Common myeloid progenitor, CD34-positive (primary cell): Measurements from ENCODE around the gene CHN1.

ENCODE experiments used
- CTCF ChIA-PET: fragments of 350-600 bp; sonication (Branson Sonifier 250); formaldehyde crosslinking; loops from one replicate; lab custom pipeline; 2021; ENCODE audit warnings: antibody characterized with exemption; lab: Charles Lee
- POLR2A ChIA-PET: fragments of 350-600 bp; sonication (Branson Sonifier 250); formaldehyde crosslinking; loops from one replicate; lab custom pipeline; 2021; ENCODE audit warnings: antibody characterized with exemption; lab: Charles Lee
- DNase-seq, 3 donors: peaks; one replicate each; pipeline versions ENCODE4 v3.0.0 to v3.0.0-alpha.2; 2013
- H3K27ac ChIP-seq, 2 experiments: 1 replicate in 1 of 2; 2 replicates in 1 of 2; pipeline ENCODE4 v1.7.0; 2013; ENCODE audit warnings: inconsistent platforms in 2 of 2, low read length in 2 of 2, mild to moderate bottlenecking in 2 of 2, low read depth in 1 of 2, moderate library complexity in 1 of 2; ENCODE audit not compliant: severe bottlenecking in 2 of 2, insufficient read depth in 1 of 2, poor library complexity in 1 of 2
- H3K27me3 ChIP-seq, 5 experiments: replicated peaks in 2 of 5; 1 replicate in 3 of 5; 2 replicates in 2 of 5; pipeline versions ENCODE4 v1.6.1 to v1.7.0; 2013; ENCODE audit warnings: low read length in 4 of 5, mild to moderate bottlenecking in 2 of 5, moderate library complexity in 2 of 5, inconsistent platforms in 1 of 5; ENCODE audit not compliant: insufficient read depth in 5 of 5, control insufficient read depth in 4 of 5
- H3K36me3 ChIP-seq, 4 experiments: 1 replicate in 2 of 4; 2 replicates in 2 of 4; pipeline versions ENCODE4 v1.6.1 to v1.7.0; 2013; ENCODE audit warnings: low read length in 3 of 4, control low read depth in 1 of 4, mild to moderate bottlenecking in 1 of 4; ENCODE audit not compliant: control insufficient read depth in 4 of 4, insufficient read depth in 4 of 4
- H3K4me1 ChIP-seq, 4 experiments: 1 replicate in 3 of 4; 2 replicates in 1 of 4; pipeline versions ENCODE4 v1.6.1 to v1.7.1; 2013; ENCODE audit warnings: low read length in 3 of 4, mild to moderate bottlenecking in 3 of 4, control low read depth in 1 of 4, inconsistent platforms in 1 of 4, moderate library complexity in 1 of 4; ENCODE audit not compliant: control insufficient read depth in 4 of 4, insufficient read depth in 4 of 4; ENCODE audit errors: control extremely low read depth in 1 of 4
- H3K4me3 ChIP-seq, 7 experiments: 1 replicate in 4 of 7; 2 replicates in 3 of 7; pipeline versions ENCODE4 v1.5.1 to v1.7.0; 2013; ENCODE audit warnings: mild to moderate bottlenecking in 7 of 7, low read length in 6 of 7, moderate library complexity in 6 of 7, inconsistent platforms in 2 of 7, low read depth in 2 of 7, control low read depth in 1 of 7; ENCODE audit not compliant: insufficient read depth in 4 of 7, control insufficient read depth in 1 of 7; ENCODE audit errors: extremely low read depth in 1 of 7
- H3K9me3 ChIP-seq, 5 experiments: 1 replicate in 4 of 5; 2 replicates in 1 of 5; pipeline versions ENCODE4 v1.6.1 to v1.7.1; 2013; ENCODE audit warnings: low read length in 4 of 5, mild to moderate bottlenecking in 2 of 5, inconsistent platforms in 1 of 5, low read depth in 1 of 5, moderate library complexity in 1 of 5; ENCODE audit not compliant: control insufficient read depth in 4 of 5, insufficient read depth in 2 of 5; ENCODE audit errors: control extremely low read depth in 1 of 5
- WGBS: methylation state at CpG from one replicate; pipeline ENCODE4 v1.1.5; 2013; ENCODE audit not compliant: insufficient coverage; 5-methylcytosine and 5-hydroxymethylcytosine counted together

CHN1 gene

DNA sequence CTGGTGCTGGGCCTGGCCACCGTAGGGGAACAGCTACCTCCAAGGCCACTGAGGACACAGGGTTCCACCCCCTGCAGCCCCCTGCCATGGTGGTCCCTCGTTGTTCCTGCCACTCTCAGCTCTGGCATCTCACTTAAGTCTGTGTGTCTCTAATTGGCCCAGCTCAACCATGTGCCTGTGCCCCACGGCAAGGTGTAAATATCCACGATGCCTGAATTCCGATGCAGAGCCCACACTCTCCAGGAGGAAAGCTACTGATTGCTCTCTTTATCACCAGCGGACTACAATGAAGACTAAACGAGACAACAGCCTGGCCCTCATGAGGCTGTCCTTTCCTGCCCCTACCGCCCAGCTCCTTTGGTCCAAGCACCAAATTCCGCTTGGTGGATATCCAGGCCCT is 223.9 kb downstream of the CHN1 start:
- Histone ChIP-seq H3K27ac (no peak overlapping the region), H3K4me3 (no peak overlapping the region), H3K27me3 (peaks cover 0 to 9% (median under 1%) of the 10 kb centered on the region in 5 experiments), H3K4me1 (peaks cover 0 to 12% (median 11%) of the 10 kb centered on the region in 4 experiments), H3K9me3 (no peaks in the 10 kb centered on the region), H3K36me3 (no peaks in the 10 kb centered on the region)
- POLR2A ChIA-PET: no interaction called here
- CTCF ChIA-PET: interaction anchor here (0.9 to 4.0 kb wide), 4 partner anchors 9 to 205 kb away, joined by 3 to 24 read pairs (median 3); no protein-coding TSS in a partner anchor
- no peak for DNase-seq
- 95% methylated on average over 9 of the region's 9 CpGs for WGBS

GRCh38 chr2:174780856-174781255 is 224.3 kb downstream of the CHN1 start:
- peaks cover 0 to 12% (median 11%) of the 10 kb centered on the region in 4 experiments for H3K4me1 ChIP-seq
- CTCF ChIA-PET: interaction anchor here (0.9 to 4.0 kb wide), 4 partner anchors 8 to 205 kb away, joined by 3 to 24 read pairs (median 3); no protein-coding TSS in a partner anchor
- POLR2A ChIA-PET: no interaction called here

DNA sequence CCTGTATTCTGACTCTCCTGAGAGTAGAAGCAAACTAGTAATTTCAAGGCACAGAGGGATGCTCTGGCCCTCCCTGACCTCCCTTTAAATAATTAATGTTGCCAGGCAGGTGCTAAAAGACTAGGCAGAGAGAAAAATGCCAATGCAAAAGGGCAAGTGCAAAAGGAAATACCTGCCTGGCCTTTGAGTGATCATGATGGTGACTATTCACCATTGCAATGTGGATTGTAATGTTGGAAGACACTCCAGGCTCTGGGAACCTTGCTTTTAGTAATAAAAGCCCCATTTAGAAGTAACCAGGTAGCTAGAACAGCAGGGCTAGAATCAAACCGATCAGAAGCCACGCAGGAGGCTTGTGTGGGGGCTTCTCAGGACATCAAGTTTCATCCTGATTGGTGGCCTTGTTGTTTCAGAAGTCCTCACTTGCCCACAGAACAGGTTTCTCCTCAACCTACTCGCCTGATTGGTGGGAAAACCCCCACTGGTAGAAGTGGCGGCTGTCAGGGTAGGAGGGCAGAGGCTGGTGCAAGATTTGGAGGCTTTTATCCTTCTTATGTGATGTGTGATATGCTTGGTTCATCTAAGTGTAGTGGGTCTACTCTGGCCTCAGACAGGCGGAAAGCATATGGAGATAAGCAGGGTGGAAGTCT is 224.9 kb downstream of the CHN1 start:
- CTCF ChIA-PET: interaction anchor here (1.1 to 4.0 kb wide), 3 partner anchors 8 to 206 kb away, joined by 3 to 24 read pairs (median 3); no protein-coding TSS in a partner anchor
- Histone ChIP-seq H3K27ac (no peak overlapping the region), H3K4me1 (peaks cover 0 to 12% (median 11%) of the 10 kb centered on the region in 4 experiments)

More at GRCh38 chr2:174780856-174781255, 224.3 kb downstream of the CHN1 start:
- no peaks in the 10 kb centered on the region for H3K36me3 ChIP-seq
- H3K27me3 ChIP-seq: peaks cover 0 to 9% (median 3%) of the 10 kb centered on the region in 5 experiments
- no peak for DNase-seq
- H3K4me3 ChIP-seq: no peak overlapping the region
- H3K27ac ChIP-seq: no peak overlapping the region
- no peaks in the 10 kb centered on the region for H3K9me3 ChIP-seq
- WGBS: 98% methylated on average over 5 of the region's 7 CpGs

DNA sequence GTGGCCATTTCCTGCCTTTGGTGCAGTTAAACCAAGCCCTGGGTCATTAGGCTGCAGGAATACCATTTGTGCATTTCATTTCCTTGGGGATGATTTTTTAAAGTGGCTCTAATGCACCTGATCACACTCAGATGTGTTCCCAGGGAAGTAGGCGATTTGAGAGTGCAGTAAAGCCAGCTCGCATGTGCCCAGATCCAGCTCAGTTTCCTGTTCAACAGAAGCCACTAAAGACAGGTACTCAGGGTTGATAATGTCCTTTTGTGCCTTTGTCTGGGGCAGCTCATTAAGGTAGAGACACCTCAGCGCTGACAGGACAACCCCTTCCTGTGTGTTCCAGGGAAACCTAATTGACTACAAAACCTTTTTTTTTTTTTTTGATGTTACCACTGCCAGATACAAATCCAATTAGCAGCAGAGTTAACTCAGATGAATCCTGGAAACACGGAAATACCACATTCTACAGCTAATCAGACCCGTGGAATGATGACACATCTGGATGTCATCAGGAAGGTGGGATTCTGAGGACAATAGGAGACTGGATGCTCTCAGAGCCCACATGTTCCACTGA is 225.7 kb downstream of the CHN1 start:
- Histone ChIP-seq H3K27ac (no peak overlapping the region), H3K4me1 (peaks cover 0 to 12% (median 11%) of the 10 kb centered on the region in 4 experiments), H3K36me3 (no peaks in the 10 kb centered on the region), H3K4me3 (no peak overlapping the region), H3K9me3 (no peaks in the 10 kb centered on the region), H3K27me3 (peaks cover 0 to 8% (median 3%) of the 10 kb centered on the region in 5 experiments)
- no peak for DNase-seq
- ChIA-PET CTCF (interaction anchor here (4.0 kb wide), 1 partner anchor 7 kb away, joined by 24 read pairs; no protein-coding TSS in a partner anchor), POLR2A (no interaction called here)
- 90% methylated on average over 3 of the region's 5 CpGs for WGBS

More for the DNA sequence above, 224.9 kb downstream of the CHN1 start:
- no peak overlapping the region for H3K4me3 ChIP-seq
- no peaks in the 10 kb centered on the region for H3K36me3 ChIP-seq
- H3K9me3 ChIP-seq: no peaks in the 10 kb centered on the region
- POLR2A ChIA-PET: no interaction called here
- 80% methylated on average over 1 of the region's 5 CpGs for WGBS
- no peak for DNase-seq
- H3K27me3 ChIP-seq: peaks cover 0 to 9% (median 3%) of the 10 kb centered on the region in 5 experiments

DNA sequence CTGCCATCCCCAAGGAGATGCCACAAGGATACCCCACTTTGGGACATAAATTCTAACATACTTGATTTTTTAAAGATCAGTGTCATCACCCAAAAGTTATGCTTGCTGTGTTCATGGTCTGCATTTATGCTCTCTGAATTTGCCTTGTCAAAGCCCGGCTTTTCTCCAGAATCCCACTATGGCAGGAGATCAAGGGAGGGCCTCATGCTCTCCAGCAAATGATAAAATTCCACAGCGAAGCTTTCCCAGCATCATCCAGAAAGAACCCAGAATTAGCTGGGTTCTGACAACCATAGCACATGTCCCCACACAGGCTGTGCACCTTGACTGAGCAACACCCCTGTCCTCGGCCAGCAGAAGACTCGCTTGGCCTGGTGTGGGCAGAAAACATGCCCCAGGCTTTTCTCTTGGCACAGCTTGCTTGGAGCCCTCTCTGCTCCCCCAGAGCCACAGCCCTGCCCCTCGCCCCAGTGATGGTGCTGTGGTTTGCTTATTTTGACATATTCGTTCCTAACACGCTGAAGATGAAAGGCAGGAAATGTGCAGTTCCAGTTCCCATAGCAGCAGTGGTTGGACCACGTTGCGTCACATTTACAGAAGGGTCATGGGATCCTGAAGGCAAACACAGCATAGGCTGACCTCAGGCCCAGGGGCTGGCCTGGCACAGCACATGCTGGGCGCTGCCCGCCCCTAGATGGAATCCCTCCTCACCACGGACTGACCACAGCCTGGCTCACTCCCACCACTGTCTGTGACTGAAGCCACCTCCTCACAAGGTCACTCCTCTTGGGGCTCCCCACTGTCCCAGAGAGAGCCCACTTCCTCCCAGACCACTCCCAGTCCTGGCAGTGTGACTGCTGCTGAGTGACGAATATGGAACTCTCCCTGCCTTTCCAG is 226.8 kb downstream of the CHN1 start:
- no peaks in the 10 kb centered on the region for H3K9me3 ChIP-seq
- no peak overlapping the region for H3K4me3 ChIP-seq
- no peaks in the 10 kb centered on the region for H3K36me3 ChIP-seq
- WGBS: 51% methylated on average over 13 of the region's 13 CpGs
- H3K27me3 ChIP-seq: peaks cover 0 to 8% (median 3%) of the 10 kb centered on the region in 5 experiments
- peaks cover 0 to 12% (median 11%) of the 10 kb centered on the region in 4 experiments for H3K4me1 ChIP-seq
- ChIA-PET POLR2A (no interaction called here), CTCF (interaction anchor here (1.2 kb wide), 1 partner anchor 77 kb away, joined by 4 read pairs; no protein-coding TSS in a partner anchor)
- peak; percentile 79 to 93 (median 92) for DNase-seq
- H3K27ac ChIP-seq: no peak overlapping the region

DNA sequence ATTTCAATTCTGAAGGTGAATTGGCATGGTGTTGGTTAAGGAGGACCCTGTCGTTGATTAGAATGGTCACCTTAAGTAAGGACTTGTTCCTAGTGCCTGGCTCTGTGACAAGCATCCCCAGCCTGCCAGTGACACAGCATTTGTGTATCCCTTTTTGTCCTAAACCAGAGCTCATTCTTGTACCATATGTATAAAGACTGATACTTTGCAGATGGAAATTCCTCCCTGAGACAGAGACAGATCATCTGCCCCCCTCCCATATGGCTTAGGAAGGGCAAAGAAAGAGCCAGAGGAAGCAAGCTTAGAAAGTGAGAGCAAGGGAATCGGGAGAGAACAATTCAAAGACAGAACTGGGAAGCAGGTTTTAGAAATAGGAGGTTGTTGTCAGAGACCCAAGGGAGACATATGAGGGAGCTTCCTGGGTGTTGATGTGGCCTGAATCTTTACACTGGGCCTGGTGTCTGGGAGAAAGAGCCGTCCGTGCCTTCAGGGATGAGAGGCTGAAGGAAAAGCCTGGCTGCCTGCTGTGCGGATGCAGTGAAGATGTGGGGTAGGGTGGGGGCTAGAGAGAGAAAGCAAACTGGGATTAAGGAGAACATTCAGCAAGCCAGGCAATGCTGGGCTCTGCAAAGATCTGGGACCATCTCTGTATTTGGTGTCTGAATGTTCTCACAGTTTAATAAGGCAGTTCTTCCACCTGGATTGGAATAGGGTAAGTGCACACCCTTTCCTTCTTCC is 227.7 kb downstream of the CHN1 start:
- Histone ChIP-seq H3K4me1 (peaks cover 0 to 12% (median 11%) of the 10 kb centered on the region in 4 experiments), H3K4me3 (no peak overlapping the region), H3K36me3 (no peaks in the 10 kb centered on the region), H3K9me3 (no peaks in the 10 kb centered on the region), H3K27me3 (peaks cover 0 to 10% (median 3%) of the 10 kb centered on the region in 5 experiments), H3K27ac (no peak overlapping the region)
- ChIA-PET CTCF (interaction anchor here (1.2 to 1.3 kb wide), 2 partner anchors 27 to 76 kb away, joined by 4 read pairs; no protein-coding TSS in a partner anchor), POLR2A (no interaction called here)
- DNase-seq: no peak
- 99% methylated on average over 5 of the region's 5 CpGs for WGBS
